Measurements from ENCODE around the gene DDIT3. TPM values are rescaled to one million over a fixed set of nuclear protein-coding genes. Genes with fewer than 3 reads are reported as not detected.

DDIT3 gene
- total RNA-seq, 1 experiment from 2014 or later, result 84.7 TPM

- no peak for ATAC-seq
- H4K20me1 ChIP-seq (ENCODE audit: insufficient read depth), result no peaks in the 10 kb centered on the region
- TF ChIP-seq REST (IDR thresholded peaks at IDR 0.05; ENCODE audit: low read depth), result no peak
- TF ChIP-seq SIN3A (IDR thresholded peaks at IDR 0.05; ENCODE audit: low read depth), result no peak
- no peak for TF ChIP-seq ELF1 (IDR thresholded peaks at IDR 0.05; ENCODE audit: borderline replicate concordance, low read depth)
- TF ChIP-seq SP1 (IDR thresholded peaks at IDR 0.05; ENCODE audit: low read depth), result no peak
- TF ChIP-seq EGR1 (IDR thresholded peaks at IDR 0.05; ENCODE audit: low read depth), result no peak
- H3K4me2 ChIP-seq (ENCODE audit: low read length), result no peak overlapping the region
- intact Hi-C loops (cut with micrococcal nuclease), result no loop called here
- H3K4me3 ChIP-seq (replicated peaks in 1 of 2; ENCODE audit: low read depth in 1 of 2, low read length in 2 of 2), result no peak overlapping the region
- POLR2A ChIA-PET, result no interaction called here
- no TSS peak for BruUV-seq (replicated peaks)
- no peaks in the 10 kb centered on the region for H3K9me2 ChIP-seq (ENCODE audit: insufficient read depth)
- DNase-seq (ENCODE audit: low read depth, low spot score), result no peak
- no peaks in the 10 kb centered on the region for H3K27me3 ChIP-seq (ENCODE audit: insufficient read depth, low read length)
- no peaks in the 10 kb centered on the region for H3K9me3 ChIP-seq (ENCODE audit: control insufficient read depth in 1 of 2, insufficient read depth in 1 of 2, low read depth in 1 of 2, low read length in 2 of 2)
- no peaks in the 10 kb centered on the region for H3K4me1 ChIP-seq (ENCODE audit: control insufficient read depth in 1 of 2, insufficient read depth in 2 of 2, low read length in 2 of 2)
- no peak overlapping the region for H3K9ac ChIP-seq (ENCODE audit: low read length)
- RAD21 ChIA-PET (ENCODE audit: low non-redundant PET in 1 of 2, low total read pairs in 2 of 2, uncharacterized antibody in 2 of 2, unreplicated experiment in 2 of 2), result no interaction called here
- H3K79me2 ChIP-seq (ENCODE audit: insufficient read depth, low read length), result no peaks in the 10 kb centered on the region; the same call in 1 of the 2 replicates
- no peak overlapping the region for H3K27ac ChIP-seq (ENCODE audit: low read depth, low read length)
- H2AFZ ChIP-seq (ENCODE audit: low read depth, low read length, poor library complexity, severe bottlenecking), result no peak overlapping the region
- CTCF ChIA-PET, result no interaction called here
- H3K36me3 ChIP-seq (ENCODE audit: control insufficient read depth in 1 of 2, insufficient read depth in 2 of 2, low read length in 2 of 2), result peaks cover 8 to 11% of the 10 kb centered on the region in 2 experiments
These were observed 18.9 kb upstream of the DDIT3 start for GRCh38 chr12:57539134-57539768.

- H3K27me3 ChIP-seq (ENCODE audit: insufficient read depth, low read length), result no peaks in the 10 kb centered on the region
- no peak overlapping the region for H3K9ac ChIP-seq (ENCODE audit: low read length)
- ATAC-seq (no peak), DNase-seq (ENCODE audit: low read depth, low spot score) (no peak)
- H3K4me2 ChIP-seq (ENCODE audit: low read length), result no peak overlapping the region
- CTCF ChIA-PET, result no interaction called here
- H3K4me3 ChIP-seq (replicated peaks in 1 of 2; ENCODE audit: low read depth in 1 of 2, low read length in 2 of 2), result no peak overlapping the region
- no TSS peak for BruUV-seq (replicated peaks)
- H3K79me2 ChIP-seq (ENCODE audit: insufficient read depth, low read length), result no peaks in the 10 kb centered on the region
- RAD21 ChIA-PET (ENCODE audit: low non-redundant PET in 1 of 2, low total read pairs in 2 of 2, uncharacterized antibody in 2 of 2, unreplicated experiment in 2 of 2), result no interaction called here
- no peaks in the 10 kb centered on the region for H4K20me1 ChIP-seq (ENCODE audit: insufficient read depth)
- no peaks in the 10 kb centered on the region for H3K9me3 ChIP-seq (ENCODE audit: control insufficient read depth in 1 of 2, insufficient read depth in 1 of 2, low read depth in 1 of 2, low read length in 2 of 2)
- H3K9me2 ChIP-seq (ENCODE audit: insufficient read depth), result no peaks in the 10 kb centered on the region
- TF ChIP-seq TCF7L2 (IDR thresholded peaks at IDR 0.05; ENCODE audit: borderline replicate concordance, extremely low read depth, insufficient read depth, insufficient read length), result no peak
- TF ChIP-seq YY1 (IDR thresholded peaks at IDR 0.05; ENCODE audit: extremely low read depth, insufficient replicate concordance, low read depth, low read length), result no peak
- POLR2A ChIA-PET, result no interaction called here
- no peak overlapping the region for H2AFZ ChIP-seq (ENCODE audit: low read depth, low read length, poor library complexity, severe bottlenecking)
- intact Hi-C loops (cut with micrococcal nuclease), result no loop called here
- H3K27ac ChIP-seq (ENCODE audit: low read depth, low read length), result no peak overlapping the region
- H3K36me3 ChIP-seq (ENCODE audit: control insufficient read depth in 1 of 2, insufficient read depth in 2 of 2, low read length in 2 of 2), result peaks cover 19 to 25% of the 10 kb centered on the region in 2 experiments
- H3K4me1 ChIP-seq (ENCODE audit: control insufficient read depth in 1 of 2, insufficient read depth in 2 of 2, low read length in 2 of 2), result no peaks in the 10 kb centered on the region
These were observed 16.3 kb upstream of the DDIT3 start for GRCh38 chr12:57536597-57536942.

Measured in HCT116 (cell line).